Cardiac septum (tissue), 1 donor: ENCODE measurements around the gene ZCCHC24. TPM values are rescaled to one million over a fixed set of nuclear protein-coding genes. Genes with fewer than 3 reads are reported as not detected.

Experiments used
- DNase-seq: peaks from one replicate; pipeline ENCODE4 v3.0.0-alpha.2; 2020; ENCODE audit warnings: low spot score
- intact Hi-C: fragments of 100-400 bp; cut with DNase I; formaldehyde crosslinking; loops from one replicate; pipeline ENCODE4 v1.14.0; 2022
- total RNA-seq: library from RNA; stranded (reverse); fragmentation: NEBNext Ultra II Directional; extraction: Animal tissue kit (Norgen Biotek cat#: 25700); gene quantifications from one replicate; pipeline ENCODE4 v1.2.1, GENCODE V29; 2021
- donor health status: DM: no; HTN: no; CAD: no.

The ZCCHC24 gene
- total RNA-seq, 1 donor from 2014 or later: 56.6 TPM

DNA sequence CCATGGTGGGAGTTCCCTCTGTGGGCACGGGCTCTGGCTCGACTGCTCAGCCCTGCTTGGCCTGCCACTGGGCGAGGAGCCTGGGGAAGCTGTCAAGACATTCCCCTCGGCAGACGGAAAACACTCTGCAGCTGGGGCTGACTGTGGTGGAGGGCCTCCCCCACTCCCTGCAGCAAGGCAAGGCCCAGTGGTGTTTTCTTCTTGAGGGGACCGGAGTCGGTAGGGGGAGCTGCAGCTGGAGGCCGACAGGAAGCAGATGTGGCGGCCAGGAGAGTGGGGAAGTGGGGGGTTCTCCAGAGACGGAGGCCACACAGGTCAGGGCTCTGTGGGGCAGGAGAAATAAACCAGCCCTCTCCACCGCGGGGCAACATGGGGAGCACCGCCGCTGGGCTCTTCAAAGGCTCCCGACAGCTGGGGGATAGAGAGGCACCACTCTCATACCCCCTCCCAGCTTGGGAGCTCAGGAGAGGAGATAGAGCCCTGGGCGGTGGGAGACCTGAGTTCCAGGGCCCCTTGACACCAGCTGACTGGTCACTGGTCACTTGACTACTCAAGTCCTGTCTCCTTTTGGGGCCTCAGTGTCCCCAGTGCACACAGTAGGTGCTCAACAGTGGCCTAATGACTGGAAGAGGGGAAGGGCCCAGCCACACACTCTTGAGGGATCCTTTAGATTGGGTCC is 54.7 kb downstream of the ZCCHC24 start:
- intact Hi-C loops: no loop called here

DNA sequence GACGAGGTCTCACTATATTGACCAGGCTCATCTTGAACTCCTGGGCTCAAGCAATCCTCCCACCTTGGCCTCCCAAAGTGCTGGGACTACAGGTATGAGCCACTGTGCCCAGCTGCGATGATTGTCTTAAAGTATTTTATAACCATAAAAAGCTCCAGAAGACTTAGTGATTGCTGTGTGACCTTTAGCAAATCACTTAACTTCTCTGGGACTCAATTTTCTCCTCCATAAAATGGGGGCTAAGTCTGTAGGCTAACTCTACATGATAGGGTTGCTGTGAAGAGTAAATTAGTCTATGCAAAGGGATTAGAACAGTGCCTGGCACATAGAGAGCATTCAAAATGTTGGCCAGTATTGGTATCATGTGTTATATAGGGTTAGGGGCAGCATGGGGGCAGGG is 55.4 kb downstream of the ZCCHC24 start:
- intact Hi-C loops: no loop called here
- no peak for DNase-seq

More for the DNA sequence above, 54.7 kb downstream of the ZCCHC24 start:
- DNase-seq: peak; percentile 74

DNA sequence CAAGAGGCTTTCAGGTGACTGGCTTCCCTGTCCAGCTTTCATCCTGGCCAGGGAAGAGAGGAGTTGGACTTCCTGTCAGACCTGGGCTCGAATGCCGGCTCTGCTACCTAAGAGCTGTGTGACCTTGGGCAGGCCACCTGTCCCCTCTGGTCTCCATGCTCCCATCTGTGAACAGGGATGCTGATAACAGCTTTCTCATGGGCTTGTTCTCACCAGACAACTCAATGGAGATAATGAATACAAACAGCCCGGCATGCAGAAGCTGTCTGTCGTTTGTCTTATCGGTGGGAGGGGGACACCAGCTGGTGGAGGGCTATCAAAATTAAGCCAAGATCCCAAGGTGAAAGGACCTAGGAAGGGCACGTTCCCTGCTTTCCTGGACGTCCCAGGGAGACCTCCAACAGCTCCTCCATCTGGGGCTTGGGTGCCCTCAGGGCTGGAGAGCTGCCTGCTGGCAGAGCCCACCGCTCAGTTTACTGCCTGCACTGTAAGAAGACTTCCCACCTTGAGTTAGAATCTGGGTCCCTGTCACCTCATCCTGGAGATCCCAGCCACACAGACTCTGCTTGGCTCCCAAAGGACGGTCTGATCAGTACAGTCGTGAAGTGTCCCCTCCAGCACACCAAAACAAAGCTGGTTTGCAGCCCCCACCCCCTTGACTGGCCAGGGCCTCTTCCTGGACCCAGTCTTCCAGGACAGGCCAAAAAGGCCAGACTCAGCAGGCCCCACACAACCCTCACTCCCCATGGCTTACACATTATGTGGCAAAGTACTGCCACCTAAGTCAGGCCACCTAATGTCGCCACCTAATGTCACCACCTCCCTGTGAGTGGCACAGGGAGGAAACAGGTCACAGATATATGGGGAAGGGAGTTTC is 57.2 kb downstream of the ZCCHC24 start:
- intact Hi-C loops: loop anchor here (5.0 kb wide), 1 partner anchor 34 kb away; no protein-coding TSS in a partner anchor
- DNase-seq: peak; percentile 70

DNA sequence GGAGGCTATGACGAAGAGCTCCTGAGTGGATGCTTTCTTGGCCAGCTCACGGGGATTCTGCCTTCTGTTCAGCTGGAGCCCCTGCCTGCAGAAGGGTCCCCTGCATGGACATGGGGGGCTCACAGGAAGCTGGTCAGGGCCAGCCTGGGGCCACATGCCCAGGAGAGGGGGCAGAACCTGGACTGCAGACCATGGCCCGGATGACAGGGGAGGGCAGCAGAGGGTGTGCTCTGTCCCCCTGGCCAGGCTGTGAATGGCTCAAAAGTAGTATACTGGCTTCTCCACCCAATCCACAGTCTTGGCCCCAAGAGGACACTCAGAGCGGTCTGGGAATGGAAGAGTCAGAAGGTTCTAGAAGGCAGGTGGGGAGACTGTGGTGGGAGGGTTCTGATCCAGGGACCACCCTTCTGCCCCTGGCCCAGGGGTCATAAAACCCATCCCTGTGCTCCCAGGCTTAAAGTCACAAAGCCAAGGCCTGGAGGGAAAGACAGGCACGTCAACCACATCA is 57.9 kb downstream of the ZCCHC24 start:
- DNase-seq: no peak
- intact Hi-C loops: loop anchor here (5.0 kb wide), 1 partner anchor 35 kb away; no protein-coding TSS in a partner anchor

DNA sequence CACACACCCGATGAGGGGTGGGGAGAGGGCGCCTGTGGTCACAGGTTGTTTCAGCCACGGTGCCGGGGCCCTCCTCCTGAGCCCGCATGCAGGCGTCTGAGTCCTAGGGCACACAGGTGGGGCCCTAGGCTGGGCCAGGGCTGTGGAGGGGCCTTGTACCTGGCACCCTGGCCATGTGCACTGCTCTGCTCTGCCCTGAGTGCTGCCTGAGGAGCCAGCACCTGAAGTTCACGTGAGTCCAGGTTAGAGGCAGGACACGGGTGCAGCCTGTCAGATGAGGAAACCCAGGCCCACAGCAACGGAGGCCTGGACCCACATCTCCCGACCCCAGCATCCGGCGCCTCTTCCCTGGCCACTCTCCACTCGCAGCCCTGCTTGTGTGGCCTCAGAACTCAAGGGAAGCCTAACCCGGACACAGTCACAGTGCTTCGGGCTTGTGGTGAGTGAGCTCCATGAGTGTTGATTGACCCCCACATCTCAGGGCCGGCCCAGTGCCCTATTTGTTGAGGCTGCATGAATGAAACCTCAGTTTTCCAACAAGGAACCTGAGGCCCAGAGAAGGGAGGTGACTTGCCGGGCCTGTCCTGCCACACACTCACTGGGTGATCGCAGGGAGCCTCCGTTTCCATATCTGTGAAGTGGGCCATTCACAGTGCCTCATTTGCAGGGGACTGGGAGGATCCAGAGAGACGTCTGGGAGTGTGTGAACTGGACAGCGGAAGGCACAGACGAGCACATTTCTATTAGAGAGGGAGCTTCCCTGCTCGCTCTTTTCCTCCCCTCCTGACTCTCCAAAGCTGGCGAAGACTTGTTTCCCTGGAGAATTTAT is 58.6 kb downstream of the ZCCHC24 start:
- intact Hi-C loops: loop anchor here (5.0 kb wide), 1 partner anchor 35 kb away; no protein-coding TSS in a partner anchor
- DNase-seq: peak; percentile 70

DNA sequence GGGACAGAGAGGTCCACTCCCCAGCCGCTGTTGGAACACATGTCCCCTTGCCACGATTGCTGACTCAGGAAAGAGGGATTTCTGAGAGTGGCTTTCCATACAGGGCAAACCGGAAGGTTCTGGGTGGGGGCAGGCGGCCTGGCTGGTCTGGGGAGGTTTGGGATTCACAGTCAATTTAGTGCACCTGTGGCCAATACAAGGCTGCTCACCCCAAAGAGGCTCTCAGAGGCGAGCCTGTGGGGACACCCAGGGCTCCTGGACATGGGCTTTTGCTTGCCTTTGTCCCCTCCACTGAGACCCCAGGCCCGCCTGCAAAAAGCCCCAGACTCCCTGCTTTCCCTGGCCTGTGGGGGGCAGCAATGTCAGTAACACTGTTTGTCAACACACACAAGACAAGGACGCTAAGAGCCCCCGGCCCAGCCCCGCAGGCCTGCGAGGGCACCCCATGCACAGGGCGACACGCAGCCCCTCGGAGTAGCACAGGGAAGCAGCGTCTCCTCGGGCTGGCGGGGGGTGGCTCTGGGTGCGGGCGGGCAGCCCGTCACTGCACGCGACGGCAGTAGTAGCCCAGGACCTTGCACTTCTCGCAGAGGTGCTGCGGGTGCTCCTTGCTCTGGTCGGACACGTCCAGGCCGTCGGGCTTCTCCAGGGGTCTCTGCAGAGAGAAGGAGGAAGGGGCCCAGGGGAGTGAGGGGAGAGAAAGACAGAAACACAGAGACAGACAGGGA is 59.5 kb downstream of the ZCCHC24 start:
- intact Hi-C loops: loop anchor here (5.0 kb wide), 1 partner anchor 36 kb away; no protein-coding TSS in a partner anchor
- no peak for DNase-seq

DNA sequence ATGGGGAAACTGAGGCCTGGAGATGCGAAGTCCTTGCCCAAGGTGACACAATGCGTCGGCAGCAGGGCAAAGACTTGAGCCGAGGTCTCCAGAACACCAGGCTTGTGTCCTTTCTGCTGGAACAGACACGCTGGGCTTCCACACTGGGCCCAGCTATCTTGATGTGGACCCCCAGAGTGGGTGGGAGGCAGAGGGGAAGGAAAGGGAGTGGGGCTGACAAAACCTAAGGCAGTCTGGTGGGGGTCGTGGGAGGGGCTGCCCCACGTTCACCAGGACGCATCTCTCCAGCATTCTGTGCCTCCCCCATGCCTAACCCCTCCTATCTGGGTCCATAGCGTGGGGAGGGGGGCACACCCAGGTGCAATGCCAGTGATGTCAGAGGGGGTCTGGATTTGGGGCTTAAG is 60.0 kb downstream of the ZCCHC24 start:
- no peak for DNase-seq
- intact Hi-C loops: loop anchor here (5.0 kb wide), 1 partner anchor 37 kb away; no protein-coding TSS in a partner anchor

DNA sequence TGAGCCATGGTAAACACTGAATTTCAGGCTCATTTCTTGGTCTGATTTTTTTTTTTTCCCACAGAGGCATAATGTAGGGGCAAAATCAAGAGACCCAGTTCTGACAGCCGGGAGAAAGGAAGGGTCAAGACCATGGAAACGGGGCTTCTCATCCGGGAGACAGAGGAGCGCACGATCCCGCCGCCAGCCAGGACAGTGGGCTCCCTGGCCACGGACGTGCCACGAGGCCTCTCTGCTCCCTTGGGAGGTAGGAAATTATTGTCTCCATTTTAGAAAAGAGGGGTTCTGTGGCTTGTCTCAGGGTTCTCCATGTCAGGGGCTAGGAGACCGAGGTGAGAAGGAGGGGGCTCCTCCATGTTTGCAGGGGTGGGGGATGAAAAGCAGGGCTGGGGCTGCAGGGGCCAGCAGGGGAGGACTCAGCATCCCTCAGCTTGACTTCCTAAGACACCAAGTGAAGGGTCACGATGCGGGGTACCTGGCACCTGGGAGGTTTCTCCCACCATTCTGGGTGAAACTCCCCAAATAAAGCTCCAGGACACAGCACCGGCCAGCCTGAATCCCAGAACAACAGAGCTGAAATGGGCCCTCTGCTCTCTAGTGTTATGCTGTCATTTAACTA is 60.5 kb downstream of the ZCCHC24 start:
- intact Hi-C loops: loop anchor here (5.0 kb wide), 1 partner anchor 37 kb away; no protein-coding TSS in a partner anchor

DNA sequence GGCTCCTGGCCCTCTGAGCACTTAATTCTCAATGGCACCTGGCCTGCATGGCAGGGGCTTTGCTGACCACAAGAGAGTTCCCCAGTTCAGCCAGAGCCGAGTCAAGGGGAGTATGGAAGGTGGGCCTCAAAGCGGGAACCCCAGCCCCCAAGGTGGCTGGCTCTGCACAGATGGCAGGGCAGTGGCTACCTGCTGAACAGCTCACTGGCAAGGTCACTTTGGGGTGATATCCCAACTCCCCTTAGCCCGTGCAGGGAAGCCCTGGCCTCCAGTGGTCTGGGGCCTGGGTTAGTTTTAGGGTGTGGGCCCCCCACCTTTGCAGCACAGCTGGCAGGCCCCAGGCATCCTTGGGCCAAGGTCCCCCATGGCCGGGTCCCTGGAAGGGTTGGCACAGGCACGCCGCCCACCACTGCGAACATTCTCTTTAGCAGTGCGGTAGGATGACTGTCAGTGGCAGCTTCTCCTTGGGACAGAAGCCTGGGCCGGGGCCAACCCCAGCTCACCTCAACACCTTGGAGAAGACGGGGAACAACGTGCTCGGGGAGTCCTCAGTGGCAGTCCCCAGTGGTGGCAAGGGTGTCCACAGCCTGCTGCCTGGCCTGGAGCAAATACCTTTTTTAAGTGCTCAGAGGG is 61.3 kb downstream of the ZCCHC24 start:
- DNase-seq: no peak
- intact Hi-C loops: loop anchor here (2.0 kb wide), 1 partner anchor 61 kb away; the partner anchor contains the start of gene ZCCHC24

More for the DNA sequence above, 60.5 kb downstream of the ZCCHC24 start:
- DNase-seq: no peak

DNA sequence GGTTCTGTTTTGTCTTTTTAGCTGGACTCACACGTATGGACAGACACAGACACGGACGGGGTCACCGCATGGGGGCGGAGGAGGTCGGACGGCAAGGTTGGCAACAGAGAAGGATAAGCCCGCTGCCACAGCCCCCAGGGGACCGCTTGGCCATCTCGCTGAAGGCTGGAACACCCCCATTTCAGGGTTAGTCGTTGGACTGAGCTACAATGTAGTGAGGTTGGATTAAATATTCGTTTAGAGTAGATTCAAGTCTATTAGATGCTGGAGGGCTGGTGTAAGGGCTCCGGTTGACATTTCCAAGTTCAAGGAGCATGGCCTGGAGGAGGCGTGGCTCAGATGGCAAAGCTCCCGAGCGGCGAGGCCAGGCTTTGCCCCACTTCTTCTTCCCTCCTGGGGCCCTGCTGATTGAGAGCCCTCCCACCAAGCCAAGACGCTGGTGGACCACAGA is 62.9 kb downstream of the ZCCHC24 start:
- intact Hi-C loops: loop anchor here (2.0 kb wide), 1 partner anchor 62 kb away; the partner anchor contains the start of gene ZCCHC24
- DNase-seq: peak; percentile 71

DNA sequence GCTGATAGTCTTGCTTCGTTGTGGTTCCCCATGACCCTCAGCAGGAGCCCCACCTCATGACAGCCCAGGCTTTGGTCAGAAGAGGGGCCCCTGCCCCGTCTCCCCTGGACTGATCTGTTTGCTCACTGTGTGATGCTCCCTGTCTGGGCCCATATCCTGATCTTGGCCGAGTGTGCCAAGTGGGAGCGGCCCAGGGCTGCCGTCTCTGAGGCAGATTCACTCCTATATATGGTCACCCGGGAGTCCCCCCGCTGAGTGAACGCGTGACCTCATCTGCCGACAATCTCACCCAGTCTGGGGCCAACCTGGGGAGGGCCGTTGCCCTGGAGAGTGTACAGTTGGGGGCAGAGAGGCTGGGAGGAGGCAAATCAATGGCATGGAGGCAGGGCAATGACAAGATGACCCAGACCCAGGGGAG is 63.6 kb downstream of the ZCCHC24 start:
- intact Hi-C loops: loop anchor here (2.0 kb wide), 1 partner anchor 63 kb away; the partner anchor contains the start of gene ZCCHC24
- peak; percentile 88 for DNase-seq

DNA sequence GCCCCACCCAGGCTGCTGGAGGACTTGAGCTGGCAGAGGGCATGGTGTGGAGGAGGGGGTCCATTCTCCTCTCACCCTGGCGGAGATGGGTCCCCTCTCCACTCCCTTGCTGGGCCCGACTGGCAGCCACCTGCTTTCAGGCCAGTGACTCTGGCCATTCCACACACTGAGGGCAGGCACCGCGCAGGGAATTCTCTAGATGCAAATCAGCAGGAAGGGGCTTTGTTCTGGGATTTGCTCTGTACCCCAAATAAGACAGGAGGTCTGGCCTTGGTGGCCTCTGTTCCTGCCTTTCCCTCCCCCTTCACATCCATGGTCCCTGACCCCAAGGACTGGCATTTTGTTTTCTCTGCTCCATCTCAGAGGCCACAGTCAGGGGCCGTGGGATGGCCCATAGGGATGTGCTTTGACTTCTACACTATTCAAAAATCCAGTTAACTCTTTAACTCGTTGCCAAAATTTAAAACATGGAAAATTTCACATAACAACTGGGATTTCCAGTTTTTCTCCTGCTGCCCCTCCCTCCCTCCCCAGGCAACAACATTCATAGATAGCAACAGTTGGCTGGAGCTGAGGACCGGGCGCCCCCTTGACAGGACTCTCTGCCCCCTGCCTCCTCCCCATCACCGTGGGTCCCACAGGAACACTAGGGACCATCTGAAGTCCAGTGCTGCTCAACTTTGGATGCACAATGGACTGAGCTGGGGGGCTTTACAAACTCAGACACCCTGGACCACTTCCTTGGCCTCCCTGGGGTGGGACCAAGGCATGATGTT is 64.3 kb downstream of the ZCCHC24 start:
- no peak for DNase-seq
- intact Hi-C loops: no loop called here

DNA sequence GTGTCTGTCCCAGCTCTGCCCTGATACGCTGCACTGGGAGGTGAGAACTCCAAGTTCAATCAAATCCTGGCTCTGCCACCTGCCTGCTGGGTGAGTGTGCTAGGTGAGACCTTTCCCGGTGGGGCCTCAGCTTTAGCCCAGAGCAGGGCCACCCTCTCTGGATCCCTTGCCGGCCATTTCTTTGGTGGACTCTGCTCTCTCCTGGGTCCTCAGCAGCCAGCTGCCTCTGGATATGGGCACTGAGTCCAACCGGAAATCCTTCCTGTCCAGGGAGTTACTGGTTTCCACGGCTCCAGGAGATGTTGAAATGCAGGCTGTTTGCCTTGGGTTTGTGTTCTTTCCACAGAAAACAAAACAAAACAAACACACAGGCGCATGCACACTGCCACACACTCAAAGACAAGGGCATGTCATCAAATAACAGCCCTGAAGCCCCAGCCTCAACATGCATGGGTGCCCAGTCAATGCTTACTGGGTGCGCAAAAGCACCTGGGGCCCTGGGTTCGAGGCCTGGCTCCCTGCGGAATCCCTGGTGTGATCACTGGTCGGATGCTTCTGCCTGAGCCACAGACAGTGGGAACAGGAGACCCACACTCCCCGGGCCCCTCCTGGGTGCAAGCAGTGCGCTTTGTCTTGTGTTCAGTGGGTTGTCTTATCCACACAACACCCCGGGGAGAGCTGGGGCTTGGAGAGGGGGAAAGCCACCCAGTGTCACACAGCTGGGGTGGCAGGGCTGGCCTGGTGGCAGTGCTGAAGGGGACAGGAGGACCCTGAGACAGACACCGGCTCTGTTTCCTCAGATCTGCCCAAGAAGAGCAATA is 65.1 kb downstream of the ZCCHC24 start:
- DNase-seq: peak; percentile 73
- intact Hi-C loops: no loop called here

DNA sequence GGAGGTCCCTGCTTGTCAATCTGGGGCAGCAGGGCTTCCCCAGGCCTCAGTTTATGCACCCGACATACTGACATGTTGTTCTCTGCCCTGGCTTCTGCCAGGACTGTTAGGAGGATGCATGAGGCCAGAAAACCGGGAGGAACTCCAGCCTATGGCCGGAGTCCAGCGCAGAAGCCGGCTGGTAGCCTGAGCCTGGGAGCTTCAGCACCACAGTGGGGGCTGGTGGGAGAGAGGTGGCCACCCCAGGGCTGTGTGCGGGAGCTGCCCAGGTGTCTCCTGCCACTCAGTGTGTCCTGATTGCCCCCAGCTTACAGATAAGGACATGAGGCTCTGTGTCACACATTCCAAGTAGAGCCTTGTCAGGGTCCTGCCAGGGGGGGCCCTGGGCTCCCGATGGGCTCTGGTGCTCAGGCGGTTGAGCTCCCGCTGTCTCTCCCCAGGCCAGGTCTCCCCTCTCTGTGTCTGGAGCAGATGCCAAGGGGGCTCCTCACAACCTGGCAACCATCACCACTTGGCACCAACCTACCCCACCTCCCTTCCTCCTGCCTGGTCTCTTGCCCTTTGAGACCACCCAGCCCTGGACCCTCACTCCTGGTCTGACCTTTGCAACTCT is 65.8 kb downstream of the ZCCHC24 start:
- peak; percentile 83 for DNase-seq
- intact Hi-C loops: no loop called here
